C4-2B (cell line): ENCODE data around the gene BCAR3.

Source experiments
- CTCF ChIP-seq: fragments of 450-650 bp; conservative IDR thresholded peaks from 2 replicates; pipeline ENCODE4 v1.5.1; 2017; ENCODE audit warnings: mild to moderate bottlenecking
- ZFX ChIP-seq: fragments of 450-650 bp; IDR thresholded peaks from 2 replicates; pipeline ENCODE4 v1.6.1; 2017

- TF ChIP-seq CTCF: no peak
- no peak for TF ChIP-seq ZFX
Measured at GRCh38 chr1:93614986-93615581, 66.6 kb downstream of the BCAR3 start.
